ENCODE data around the gene CXCL14. TPM values are rescaled to one million over a fixed set of nuclear protein-coding genes. Genes with fewer than 3 reads are reported as not detected.
"Not testable (repeated sequence)": the region's sequence is repeated elsewhere in the genome, so short reads cannot be mapped to it uniquely, and the experiment has no call there.

The CXCL14 gene
- total RNA-seq, 2 experiments from 2014 or later = not detected

DNA sequence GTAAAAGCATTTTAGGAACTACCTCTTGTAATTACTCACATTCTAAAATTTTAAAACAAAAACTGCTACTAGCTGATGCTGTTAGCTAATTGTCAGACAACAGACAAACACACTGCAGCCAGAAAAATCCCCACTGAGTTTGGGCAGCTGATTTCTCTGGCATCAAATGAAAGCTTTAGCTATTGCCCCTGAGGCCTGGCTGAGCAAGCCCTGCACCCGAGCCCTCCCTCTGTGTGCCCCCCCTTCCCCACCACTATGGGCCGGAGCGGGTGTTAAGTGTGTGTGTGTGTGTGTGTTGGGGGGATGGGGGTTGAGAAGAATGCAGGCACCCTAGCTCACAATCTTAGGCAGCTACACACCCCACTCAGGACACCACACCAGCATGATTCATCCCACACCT is 45.5 kb downstream of the CXCL14 start:
- Mint-ChIP-seq H3K36me3 (ENCODE audit: low read depth) (no peaks in the 10 kb centered on the region), H3K9me3 (no peaks in the 10 kb centered on the region), H3K27ac (no peak overlapping the region), H3K27me3 (peaks cover 78% of the 10 kb centered on the region), H3K4me3 (no peak overlapping the region), H3K4me1 (peaks cover 3% of the 10 kb centered on the region)
- DNase-seq = no peak
- ChIA-PET POLR2A (no interaction called here), CTCF (interaction anchor here (0.5 to 3.0 kb wide), 3 partner anchors 19 to 33 kb away, joined by 3 to 7 read pairs (median 3); no protein-coding TSS in a partner anchor)

DNA sequence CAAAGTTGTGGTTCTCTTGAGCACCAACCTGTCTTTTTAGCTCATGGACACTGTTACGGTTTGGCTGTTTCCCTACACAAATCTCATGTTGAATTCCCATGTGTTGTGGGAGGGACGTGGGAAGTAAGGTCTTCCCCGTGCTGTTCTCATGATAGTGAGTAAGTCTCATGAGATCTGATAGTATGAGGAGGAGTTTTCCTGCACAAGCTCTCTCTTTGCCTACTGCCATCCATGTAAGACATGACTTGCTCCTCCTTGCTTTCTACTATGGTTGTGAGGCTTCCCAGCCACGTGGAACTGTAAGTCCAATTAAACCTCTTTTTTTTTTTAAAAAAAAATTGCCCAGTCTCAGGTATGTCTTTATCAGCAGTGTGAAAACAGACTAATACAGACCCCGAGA is 49.2 kb downstream of the CXCL14 start:
- CTCF ChIA-PET; H3K4me1 Mint-ChIP-seq; H3K27ac Mint-ChIP-seq; DNase-seq; POLR2A ChIA-PET; H3K36me3 Mint-ChIP-seq (ENCODE audit: low read depth); H3K9me3 Mint-ChIP-seq; H3K4me3 Mint-ChIP-seq: not testable (repeated sequence)
- peaks cover 62% of the 10 kb centered on the region for H3K27me3 Mint-ChIP-seq

- POLR2A ChIA-PET = no interaction called here
- no peaks in the 10 kb centered on the region for H3K9me3 Mint-ChIP-seq
- DNase-seq = no peak
Measured at GRCh38 chr5:135526924-135527323, 51.9 kb downstream of the CXCL14 start.

GRCh38 chr5:135521964-135522363 is 56.8 kb downstream of the CXCL14 start:
- CTCF ChIA-PET = no interaction called here
- Mint-ChIP-seq H3K4me3 (no peak overlapping the region), H3K9me3 (peaks cover 3% of the 10 kb centered on the region), H3K4me1 (no peaks in the 10 kb centered on the region), H3K27ac (no peak overlapping the region), H3K36me3 (ENCODE audit: low read depth) (no peaks in the 10 kb centered on the region), H3K27me3 (peaks cover 48% of the 10 kb centered on the region)
- no peak for DNase-seq
- POLR2A ChIA-PET = no interaction called here

More at GRCh38 chr5:135526924-135527323, 51.9 kb downstream of the CXCL14 start:
- no peaks in the 10 kb centered on the region for H3K4me1 Mint-ChIP-seq
- H3K27me3 Mint-ChIP-seq = peaks cover 46% of the 10 kb centered on the region
- H3K27ac Mint-ChIP-seq = no peak overlapping the region
- H3K36me3 Mint-ChIP-seq (ENCODE audit: low read depth) = no peaks in the 10 kb centered on the region
- H3K4me3 Mint-ChIP-seq = no peak overlapping the region
- CTCF ChIA-PET = no interaction called here

Other genes starting within 250 kb of the CXCL14 start
- 100 to 1,000 TPM; 287 to 297 TPM for gene MACROH2A1, start 179.8 kb downstream of the CXCL14 start, total RNA-seq
- not detected for gene DCANP1, start 131.6 kb downstream of the CXCL14 start, total RNA-seq
- gene TIFAB, start 126.6 kb downstream of the CXCL14 start, total RNA-seq = not detected
- gene NEUROG1, start 43.0 kb downstream of the CXCL14 start, total RNA-seq = not detected